ENCODE data around the gene CENPA.

Gene CENPA

DNA sequence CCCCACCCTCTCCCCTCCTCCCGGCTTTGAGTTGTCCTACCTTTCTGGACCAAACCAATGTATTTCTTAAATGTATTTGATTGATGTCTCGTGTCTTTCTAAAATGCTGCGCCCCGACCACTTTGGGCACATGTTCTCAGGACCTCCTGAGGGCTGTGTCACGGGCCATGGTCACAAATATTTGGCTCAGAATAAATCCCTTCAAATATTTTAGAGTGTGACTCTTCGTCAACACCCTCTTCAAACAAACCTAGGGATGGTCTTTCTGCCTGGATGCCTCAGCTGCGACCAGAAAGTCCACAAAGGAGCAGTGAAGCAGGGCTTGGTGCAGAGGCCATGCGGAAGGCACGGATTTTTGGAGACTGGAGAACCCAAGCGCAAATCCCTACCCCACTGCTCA lies 22.8 kb upstream of the CENPA start:
- no peak for DNase-seq

DNA sequence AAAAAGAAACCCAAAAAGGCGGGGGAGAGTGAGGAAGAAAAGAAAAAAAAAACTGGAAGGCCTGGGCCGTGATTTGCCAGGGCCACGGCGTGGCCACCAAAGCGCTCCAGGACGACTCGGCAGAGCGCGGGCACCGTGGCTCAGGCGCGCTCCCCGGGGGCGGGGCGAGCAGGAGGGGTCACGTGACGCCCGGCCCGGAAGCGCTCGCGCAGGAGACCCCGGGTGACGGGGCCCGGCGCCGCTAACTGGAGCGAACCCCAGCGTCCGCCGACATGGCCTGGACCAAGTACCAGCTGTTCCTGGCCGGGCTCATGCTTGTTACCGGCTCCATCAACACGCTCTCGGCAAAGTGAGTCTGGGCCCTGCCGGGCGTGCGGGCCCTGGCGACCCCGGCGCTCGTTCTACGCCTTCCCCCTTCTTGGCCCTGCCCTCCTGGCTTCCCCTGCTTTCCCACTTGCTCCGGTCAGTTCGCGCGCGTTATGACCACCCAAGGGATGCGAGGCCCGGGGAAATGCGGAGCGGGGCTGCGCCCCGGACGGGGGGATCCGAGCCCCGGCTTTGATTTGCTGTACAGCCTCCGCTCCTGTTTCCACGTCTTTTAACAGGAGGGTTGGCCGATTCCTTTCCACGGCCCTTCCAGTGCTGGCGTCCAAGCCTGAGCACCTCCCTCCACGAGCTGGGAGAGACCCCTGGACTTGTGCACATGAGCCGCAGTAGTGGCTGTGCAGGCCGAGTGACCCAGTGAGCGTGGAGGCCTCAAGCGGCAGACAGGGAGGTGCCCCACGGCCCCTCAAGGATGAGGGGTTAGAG lies 21.6 kb upstream of the CENPA start, which contains the start of gene SLC35F6:
Gene SLC35F6 (plus strand): TSS at position 207 of the 810 bp plus-strand sequence. CDS start 66 bp downstream, at position 273.
- peak; percentile 86 for DNase-seq

DNA sequence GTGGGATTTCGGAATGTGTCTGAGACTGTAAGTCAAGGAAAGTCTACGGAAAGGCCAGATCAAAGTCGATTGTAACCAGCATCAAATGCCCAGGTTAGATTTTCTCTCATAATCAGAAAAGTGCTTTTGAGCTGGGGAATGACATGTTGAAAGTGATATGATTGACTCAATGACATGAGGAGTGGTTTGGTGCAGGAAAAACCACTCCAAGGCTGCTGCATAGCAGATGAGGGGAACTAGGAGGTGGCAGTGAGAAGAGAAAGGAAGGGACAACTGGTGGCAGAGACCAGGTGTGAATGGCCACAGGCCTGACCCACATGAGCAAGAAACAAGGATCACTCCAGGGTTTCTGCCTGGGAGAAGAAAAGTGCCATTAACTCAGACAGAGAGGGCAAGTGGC lies 20.9 kb upstream of the CENPA start:
- no peak for DNase-seq

DNA sequence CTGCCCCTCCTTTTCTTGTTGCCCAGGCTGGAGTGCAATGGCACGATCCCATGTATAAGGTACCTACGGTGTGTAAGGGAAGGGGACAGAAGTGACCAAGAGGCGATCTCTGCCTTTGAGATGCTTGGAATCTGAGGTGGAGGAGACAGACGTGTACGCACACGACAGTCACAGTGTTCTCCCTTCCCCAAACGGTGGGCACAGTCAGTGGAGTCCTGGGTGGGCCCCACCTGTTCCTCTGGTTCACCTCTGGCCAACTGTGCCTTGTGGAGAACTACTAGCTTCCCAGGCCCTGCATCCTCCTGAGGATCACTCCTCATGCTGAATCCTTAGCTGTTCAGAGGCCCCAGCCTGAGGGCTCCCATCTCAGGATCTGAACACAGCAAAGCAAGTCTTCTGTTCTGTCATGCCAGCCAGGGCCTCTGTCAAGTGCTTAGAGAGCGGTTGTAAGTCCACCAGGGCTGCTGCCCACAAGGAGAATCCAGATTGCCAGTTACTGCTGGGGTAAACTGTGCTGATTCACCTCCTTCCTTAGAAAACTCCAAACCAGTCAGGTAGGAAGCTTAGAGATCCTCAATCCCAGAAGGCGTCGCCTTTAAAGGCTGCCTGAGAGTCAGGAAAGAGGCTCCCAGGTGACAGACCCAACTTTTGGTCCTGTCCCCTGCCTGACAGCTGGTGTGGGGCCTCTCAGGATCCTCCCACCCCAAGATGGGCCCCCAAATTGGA lies 20.2 kb upstream of the CENPA start:
- no peak for DNase-seq

DNA sequence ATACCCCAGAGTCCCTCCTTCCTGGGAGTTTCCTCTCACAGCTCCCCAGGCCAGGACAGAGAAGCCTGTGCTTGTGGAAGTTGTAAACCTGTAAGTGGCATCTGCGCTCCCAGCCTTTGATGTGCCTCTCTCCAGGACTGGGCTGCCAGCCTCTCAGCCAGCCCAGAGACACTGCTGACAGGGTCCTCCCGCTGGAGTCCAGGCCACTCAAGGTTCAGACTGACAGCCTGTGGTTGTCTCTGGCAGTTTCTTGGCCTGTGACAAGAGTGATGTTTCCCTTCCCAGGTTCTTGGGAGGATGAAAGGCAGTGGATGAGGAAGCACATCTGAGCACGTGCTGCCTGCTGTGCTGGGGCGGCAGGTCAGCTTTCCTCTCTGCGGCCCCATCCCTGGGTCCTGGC lies 18.7 kb upstream of the CENPA start:
- DNase-seq: no peak

DNA sequence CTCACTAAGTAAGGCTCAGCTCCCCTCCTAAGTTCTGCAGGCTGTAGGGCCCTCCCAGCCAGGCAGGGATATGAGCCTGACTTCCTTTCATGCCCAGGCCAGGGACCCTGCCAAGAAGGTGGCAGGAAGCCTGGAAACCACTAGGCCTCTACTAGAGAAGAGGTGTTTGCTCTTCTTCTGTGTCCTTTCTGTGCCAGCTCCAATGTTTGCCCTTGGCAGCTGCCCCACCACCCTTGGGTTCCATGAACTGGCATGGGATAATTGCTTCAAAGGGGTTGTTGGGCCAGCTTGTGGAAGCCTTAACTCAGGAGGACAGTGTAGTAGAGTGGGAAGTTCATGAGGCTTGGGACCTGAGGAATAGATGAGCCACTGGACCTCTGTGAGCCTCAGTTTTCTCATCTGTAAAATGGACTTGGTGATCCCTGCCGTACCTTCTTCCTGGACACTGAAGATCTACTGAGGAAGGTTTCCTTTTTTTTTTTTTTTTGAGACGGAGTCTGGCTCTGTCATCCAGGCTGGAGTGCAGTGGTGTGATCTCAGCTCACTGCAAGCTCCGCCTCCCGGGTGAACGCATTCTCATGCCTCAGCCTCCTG lies 17.9 kb upstream of the CENPA start:
- no peak for DNase-seq

DNA sequence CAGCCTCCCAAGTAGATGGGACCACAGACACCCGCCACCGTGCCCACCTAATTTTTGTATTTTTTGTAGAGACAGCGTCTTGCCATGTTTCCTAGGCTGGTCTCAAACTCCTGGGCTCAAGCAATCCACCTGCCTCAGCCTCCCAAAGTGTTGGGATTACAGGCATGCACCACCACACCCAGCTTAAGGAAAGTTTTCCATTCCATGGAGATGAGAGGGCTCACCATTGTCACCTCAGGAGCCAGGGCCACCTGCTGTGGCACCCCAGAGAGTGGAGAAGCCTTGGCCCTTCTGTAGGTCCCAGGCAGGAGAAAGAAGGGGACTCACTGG lies 17.1 kb upstream of the CENPA start:
- DNase-seq: no peak

DNA sequence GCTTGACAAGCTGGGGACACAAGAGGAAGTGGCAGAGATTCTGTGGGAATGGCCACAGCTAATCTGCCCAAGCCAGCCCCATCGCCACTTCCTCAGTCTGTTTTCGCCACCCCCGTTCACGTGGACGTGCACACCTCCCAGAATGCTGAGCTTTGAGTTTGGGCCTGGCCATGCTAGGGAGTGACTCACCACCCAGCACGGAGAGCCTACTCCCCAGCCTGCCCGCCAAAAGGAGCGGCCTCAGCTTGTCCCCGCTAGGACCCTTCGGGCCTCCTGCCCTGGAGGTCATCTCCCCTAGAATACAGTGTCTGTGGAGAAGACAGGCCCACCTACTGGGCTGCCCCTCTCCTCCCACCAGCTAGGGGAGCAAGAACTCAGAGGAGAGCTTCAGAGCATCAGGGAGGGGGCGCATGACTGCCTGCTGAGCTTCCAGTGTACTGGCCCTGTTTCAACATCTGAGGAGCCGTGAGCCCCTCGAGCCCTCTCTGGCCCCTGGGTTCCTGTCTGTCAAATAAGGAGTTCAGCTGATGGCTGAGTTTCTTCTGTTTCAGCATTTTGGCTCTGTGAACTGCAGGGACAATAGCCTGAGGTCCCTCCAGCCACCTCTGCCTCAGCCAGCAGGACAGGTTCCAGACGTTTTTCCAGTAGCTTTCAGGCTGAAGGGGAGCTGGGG lies 16.6 kb upstream of the CENPA start:
- no peak for DNase-seq

DNA sequence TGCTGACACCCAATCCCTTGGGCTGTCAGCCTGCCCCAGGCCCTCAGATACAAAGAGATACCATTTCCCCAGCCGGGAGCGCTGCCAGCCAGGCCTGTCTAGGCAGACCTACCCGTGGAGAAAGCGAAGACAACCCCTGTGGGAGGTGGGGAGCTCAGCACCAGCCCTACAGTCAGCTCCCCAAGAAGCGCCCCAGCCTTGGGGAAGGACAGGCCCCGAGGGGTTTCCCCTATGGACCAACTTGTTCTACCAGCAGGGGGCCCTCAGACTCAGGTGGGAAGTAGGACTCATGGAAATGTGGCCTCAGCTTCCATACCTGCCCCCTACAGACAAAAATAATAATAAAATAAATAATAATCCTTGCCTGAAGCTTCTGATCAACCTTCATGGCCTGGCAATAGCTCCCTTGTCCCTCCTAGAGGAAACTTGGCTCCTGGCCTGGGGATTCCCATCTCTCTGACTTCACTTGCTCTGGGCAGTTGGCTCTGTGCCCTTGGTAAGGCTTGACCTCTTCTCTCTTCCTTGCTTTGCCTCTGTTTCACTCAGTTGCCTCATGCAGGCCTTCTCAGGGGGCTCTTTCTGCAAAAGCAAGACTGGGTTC lies 14.8 kb upstream of the CENPA start:
- DNase-seq: peak; percentile 62

DNA sequence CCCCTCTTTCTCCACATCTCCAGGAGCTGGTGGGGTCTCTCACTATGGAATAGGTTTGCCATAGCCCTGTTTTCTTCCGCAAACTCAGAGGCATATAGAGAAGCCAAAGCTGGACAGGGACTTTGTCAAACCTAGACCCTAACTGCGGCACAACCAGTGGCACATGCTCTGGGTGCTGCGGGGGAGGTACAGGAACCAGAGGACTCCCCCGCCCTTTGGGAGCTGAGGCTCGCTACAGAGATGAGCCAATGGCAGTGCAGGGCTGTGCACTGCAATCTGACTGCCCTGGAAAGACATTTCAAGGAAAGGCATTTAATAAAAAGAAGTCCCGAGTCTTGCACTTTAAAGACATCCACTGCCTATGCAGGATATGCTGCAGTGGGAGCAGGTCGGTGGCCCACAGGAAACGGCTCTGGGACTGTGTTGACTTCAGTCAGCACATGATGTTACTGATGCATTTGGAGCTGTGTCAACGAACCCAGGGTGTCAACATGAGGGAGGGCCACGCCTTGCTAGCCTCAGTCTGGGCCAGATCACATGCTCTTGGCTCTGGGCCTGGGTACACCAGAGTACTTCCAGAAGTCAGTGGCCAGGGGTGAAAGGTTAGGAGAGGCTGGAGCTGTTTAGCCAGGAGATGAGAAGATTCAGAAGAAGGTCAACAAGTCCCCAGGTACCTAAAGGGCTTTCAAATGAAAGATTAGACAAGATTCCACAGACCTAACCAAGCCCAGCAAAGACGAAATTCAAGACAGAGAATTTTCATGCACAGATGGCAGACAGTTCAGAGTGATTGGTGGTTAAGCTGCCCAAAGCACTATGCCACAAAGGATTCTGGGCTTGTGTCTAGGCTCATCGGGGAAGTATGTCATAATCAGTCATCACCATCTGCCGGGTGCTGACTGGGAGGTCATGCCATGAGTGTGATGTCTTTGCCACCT lies 13.5 kb upstream of the CENPA start:
- peak; percentile 97 for DNase-seq

DNA sequence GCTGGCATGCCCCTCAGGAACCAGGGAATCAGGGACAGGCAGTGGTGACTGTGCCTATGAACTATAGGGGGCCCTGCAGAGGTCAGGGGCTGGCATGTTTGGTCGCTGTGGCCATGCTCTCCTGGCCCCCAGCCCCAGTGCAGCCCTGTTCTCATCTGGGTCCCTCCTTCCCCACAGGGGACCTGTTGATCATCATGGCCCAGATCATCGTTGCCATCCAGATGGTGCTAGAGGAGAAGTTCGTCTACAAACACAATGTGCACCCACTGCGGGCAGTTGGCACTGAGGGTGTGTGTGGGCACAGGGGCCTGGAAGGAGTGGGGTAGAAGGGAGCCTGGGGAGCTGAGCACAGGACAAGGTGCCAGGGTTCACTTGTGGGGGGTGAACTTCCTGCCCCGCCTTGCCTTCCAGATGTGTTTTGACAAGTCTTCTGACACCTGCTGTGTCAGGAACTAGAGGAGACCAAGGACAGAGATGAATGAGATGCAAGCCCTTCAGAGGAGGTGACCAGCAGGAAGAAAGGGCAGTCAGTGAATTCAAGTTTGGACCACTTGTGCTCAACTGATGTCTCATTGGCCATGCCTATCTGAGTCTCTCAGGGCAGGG lies 9.6 kb upstream of the CENPA start:
- no peak for DNase-seq

DNA sequence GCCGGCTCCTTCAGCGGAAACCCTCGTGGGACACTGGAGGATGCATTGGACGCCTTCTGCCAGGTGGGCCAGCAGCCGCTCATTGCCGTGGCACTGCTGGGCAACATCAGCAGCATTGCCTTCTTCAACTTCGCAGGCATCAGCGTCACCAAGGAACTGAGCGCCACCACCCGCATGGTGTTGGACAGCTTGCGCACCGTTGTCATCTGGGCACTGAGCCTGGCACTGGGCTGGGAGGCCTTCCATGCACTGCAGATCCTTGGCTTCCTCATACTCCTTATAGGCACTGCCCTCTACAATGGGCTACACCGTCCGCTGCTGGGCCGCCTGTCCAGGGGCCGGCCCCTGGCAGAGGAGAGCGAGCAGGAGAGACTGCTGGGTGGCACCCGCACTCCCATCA lies 7.8 kb upstream of the CENPA start:
- no peak for DNase-seq

DNA sequence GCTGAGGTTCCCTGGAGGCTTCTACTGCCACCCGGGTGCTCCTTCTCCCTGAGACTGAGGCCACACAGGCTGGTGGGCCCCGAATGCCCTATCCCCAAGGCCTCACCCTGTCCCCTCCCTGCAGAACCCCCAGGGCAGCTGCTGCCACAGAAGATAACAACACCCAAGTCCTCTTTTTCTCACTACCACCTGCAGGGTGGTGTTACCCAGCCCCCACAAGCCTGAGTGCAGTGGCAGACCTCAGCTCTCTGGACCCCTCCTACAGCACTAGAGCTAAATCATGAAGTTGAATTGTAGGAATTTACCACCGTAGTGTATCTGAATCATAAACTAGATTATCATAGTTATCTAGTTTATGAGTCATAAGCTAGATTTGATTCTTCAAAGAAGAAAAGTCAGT lies 7.3 kb upstream of the CENPA start:
- DNase-seq: no peak

DNA sequence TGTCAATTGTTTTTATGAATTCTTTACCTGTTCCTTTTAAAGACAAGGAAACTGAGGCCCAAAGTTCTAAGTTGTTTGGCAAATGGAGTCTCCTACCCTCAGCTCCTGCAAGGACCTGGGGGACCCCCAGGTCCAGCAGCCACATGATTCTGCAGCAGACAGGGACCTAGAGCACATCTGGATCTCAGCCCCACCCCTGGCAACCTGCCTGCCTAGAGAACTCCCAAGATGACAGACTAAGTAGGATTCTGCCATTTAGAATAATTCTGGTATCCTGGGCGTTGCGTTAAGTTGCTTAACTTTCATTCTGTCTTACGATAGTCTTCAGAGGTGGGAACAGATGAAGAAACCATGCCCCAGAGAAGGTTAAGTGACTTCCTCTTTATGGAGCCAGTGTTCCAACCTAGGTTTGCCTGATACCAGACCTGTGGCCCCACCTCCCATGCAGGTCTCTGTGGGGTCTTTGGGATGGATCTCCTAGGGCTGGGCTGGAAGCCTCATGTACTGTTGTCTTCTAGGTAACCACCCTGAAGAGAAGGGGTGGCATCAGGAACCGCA lies 5.6 kb upstream of the CENPA start:
- DNase-seq: no peak

DNA sequence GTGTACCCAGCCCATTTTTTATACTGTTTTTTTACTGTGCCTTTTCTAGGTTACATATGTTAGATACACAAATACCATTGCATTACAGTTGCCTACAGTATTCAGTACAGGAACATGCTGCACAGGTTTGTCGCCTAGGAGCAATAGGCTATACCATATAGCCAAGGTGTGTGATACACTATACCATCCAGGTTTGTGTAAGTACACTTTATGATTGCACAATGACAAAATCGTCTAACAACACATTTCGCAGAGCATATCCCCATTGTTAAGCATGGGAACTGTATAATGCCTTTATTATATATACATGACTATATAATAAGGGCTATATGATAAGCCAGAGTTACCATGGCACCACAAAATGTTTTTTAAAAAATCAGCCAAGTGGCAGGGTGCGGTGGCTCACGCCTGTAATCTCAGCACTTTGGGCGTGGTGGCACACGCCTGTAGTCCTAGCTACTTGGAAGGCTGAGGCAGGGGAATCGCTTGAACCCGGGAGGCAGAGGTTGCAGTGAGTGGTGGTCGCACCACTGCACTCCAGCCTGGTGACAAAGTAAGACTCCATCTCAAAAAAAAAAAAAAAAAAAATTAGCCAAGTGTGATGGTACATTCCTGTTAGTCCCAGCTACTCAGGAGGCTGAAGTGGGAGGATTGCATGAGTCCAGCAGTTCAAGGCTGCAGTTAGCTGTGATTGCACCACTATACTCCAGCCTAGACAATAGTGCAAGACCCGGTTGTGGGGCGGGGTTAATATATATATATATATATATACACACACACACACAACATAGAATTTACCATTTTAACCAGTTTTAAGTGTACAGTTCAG lies 2.8 kb upstream of the CENPA start:
- DNase-seq: no peak

DNA sequence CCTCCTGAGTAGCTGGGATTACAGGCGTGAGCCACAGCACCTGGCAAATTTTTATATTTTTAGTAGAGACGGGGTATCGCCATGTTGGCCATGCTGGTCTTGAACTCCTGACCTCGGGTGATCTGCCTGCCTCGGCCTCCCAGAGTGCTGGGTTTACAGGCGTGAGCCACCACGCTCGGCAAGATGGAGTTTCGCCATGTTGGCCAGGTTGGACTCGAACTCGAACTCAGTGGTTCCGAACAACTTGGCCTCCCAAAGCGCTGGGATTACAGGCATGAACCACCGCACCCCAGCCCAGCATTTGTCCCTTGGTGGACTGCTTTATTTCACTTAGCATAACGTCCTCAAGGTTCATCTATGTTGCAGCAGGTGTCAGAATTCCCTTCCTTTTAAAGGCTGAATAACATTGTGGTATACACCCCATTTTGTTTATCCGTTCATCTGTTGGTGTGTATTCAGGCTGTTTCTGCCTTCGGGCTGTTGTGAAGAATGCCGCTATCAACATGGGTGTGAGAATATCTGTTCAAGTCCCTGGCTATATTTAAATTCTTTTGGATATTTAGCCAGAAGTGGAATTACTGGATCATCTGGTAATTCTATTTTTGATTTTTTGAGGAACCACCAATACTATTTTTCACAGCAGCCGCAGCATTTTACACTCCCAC lies 1.2 kb upstream of the CENPA start:
- DNase-seq: no peak

DNA sequence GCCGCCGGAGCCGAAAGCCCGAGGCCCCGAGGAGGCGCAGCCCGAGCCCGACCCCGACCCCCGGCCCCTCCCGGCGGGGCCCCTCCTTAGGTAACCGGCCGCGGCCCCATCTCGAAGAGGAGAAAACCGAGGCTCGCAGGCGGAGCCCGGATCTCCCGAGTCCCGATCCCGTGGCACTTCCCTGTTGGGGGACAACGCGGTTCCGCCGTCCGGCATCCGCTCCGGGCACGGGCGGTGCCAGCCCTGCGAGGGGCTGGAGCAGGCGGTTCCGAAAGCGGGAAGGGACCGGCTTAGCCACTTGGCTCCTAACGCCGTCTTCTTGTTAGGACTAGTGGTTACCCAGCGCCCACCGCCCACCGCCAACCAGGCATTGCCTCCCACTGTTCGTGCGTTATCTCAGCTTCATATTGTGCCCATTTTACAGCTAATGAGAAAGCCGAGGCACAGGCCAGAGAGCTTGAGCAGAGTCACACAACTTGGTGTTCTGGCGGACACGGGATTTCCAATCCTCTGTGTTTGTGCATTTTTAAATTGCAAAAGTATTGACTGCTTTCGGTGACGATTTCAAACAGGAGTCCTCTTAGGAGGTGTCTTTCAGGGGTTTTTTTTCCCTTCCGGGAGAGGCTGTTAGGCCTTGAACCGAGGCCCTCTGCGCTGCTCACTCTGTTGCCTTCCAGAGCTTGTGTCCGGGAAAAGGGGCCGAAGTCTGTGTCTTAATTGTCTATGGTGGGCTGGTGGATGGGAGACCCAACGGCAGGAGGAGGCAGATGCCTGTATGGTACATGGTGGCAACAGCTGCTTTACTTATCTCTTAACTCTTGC lies 562 bp downstream of the CENPA start:
- peak; percentile 69 for DNase-seq

DNA sequence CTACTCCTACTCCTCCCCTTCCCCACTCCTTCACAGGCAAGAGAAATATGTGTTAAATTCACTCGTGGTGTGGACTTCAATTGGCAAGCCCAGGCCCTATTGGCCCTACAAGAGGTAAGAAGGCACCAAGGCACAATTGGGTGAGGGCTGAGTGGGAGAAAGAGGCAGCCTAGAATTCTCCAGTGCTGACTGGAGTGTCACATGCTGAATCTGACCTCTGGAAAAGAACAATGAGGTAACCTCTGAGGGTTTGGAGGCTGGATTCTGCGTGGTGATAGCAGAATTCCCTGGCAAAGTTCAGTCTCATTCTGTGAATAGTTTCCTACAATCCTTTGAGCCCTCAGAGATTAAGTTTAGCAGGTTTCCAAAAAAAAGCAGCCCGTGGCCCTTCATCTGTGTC lies 6.9 kb downstream of the CENPA start:
- no peak for DNase-seq

DNA sequence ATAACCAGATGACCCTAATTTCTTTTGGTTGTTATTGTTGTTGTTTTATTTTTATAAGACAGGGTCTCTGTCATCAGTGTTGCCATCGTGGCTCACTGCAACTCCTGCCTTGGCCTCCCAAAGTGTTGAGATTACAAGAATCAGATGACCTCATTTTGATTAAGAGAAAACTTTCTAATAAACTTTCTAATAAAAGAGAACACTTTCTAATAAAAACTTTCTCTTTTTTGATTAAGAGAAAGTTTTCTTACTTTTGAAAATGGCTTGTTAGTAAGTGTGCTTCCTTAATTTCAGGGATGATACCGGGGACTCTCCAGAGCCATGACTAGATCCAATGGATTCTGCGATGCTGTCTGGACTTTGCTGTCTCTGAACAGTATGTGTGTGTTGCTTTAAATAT lies 7.7 kb downstream of the CENPA start:
- DNase-seq: no peak

Measured in NCI-H82 (cell line).